IMR-90 (cell line): Measurements from ENCODE around the gene ACSM6. TPM values are rescaled to one million over a fixed set of nuclear protein-coding genes. Genes with fewer than 3 reads are reported as not detected.
A peak's percentile ranks its signal among the peaks of the same experiment; 100 is the strongest.

ENCODE experiments used
- ATAC-seq: fragments of 200-7000 bp; cut with Tn5 transposase; 2 replicates; pipeline ENCODE4 v1.9.1; 2020; ENCODE audit warnings: low read depth, mild to moderate bottlenecking, moderate library complexity
- BruUV-seq: library from RNA; stranded (reverse); fragments of 400-500 nt; replicated peaks from 2 replicates; lab custom pipeline; 2021; lab: Mats Ljungman, UMichigan
- CTCF ChIA-PET: fragments of 300-600 bp; formaldehyde crosslinking; extraction: SDS; loops from one replicate; lab custom pipeline; 2021; ENCODE audit warnings: antibody characterized with exemption; lab: Yijun Ruan, JAX
- POLR2A ChIA-PET: fragments of 300-600 bp; sonication (Branson Sonifier 250); formaldehyde crosslinking; loops from one replicate; lab custom pipeline; 2022; ENCODE audit warnings: antibody characterized with exemption; ENCODE audit not compliant: unreplicated experiment; lab: Charles Lee
- DNase-seq: peaks from one replicate; pipeline ENCODE4 v3.0.0; 2013
- H2AFZ ChIP-seq: replicated peaks from 2 replicates; pipeline ENCODE3; 2013; ENCODE audit warnings: low read length, mild to moderate bottlenecking; ENCODE audit not compliant: poor library complexity
- H2AK5ac ChIP-seq: 2 replicates; pipeline ENCODE4 v1.6.1; 2013; ENCODE audit warnings: low read depth, low read length, inconsistent platforms
- H2AK9ac ChIP-seq: replicated peaks from 2 replicates; pipeline ENCODE3; 2013; ENCODE audit warnings: mild to moderate bottlenecking, low read depth, low read length, moderate library complexity; ENCODE audit not compliant: poor library complexity
- H2BK120ac ChIP-seq: 2 replicates; pipeline ENCODE4 v1.6.1; 2013; ENCODE audit warnings: low read depth, low read length, inconsistent platforms
- H2BK15ac ChIP-seq: 3 replicates; pipeline ENCODE4 v1.6.1; 2013; ENCODE audit warnings: low read depth, low read length, inconsistent platforms
- H2BK20ac ChIP-seq: 2 replicates; pipeline ENCODE4 v1.6.1; 2013; ENCODE audit warnings: low read depth, mild to moderate bottlenecking, inconsistent platforms, low read length, moderate library complexity
- H2BK5ac ChIP-seq: 2 replicates; pipeline ENCODE4 v1.6.1; 2013; ENCODE audit warnings: mild to moderate bottlenecking, low read depth, low read length, inconsistent platforms; ENCODE audit not compliant: poor library complexity, severe bottlenecking
- H3K14ac ChIP-seq: replicated peaks from 2 replicates; pipeline ENCODE4 v1.6.1; 2013; ENCODE audit warnings: low read depth, low read length, inconsistent platforms
- H3K18ac ChIP-seq: 2 replicates; pipeline ENCODE4 v1.6.1; 2013; ENCODE audit warnings: low read depth, low read length, control low read depth
- H3K23ac ChIP-seq: 2 replicates; pipeline ENCODE4 v1.6.1; 2013; ENCODE audit warnings: low read depth, low read length, inconsistent platforms
- H3K27ac ChIP-seq: 2 replicates; pipeline ENCODE4 v1.5.1; 2013; ENCODE audit warnings: mild to moderate bottlenecking, control low read depth, low read length; ENCODE audit not compliant: insufficient read depth
- H3K27me3 ChIP-seq: 2 replicates; pipeline ENCODE4 v1.6.1; 2013; ENCODE audit warnings: low read length; ENCODE audit not compliant: control insufficient read depth, insufficient read depth
- H3K36me3 ChIP-seq: 2 replicates; pipeline ENCODE4 v1.6.1; 2013; ENCODE audit warnings: low read length, mixed read lengths; ENCODE audit not compliant: control insufficient read depth, insufficient read depth
- H3K4ac ChIP-seq: 2 replicates; pipeline ENCODE4 v1.6.1; 2013; ENCODE audit warnings: low read depth, low read length, inconsistent platforms
- H3K4me1 ChIP-seq: 2 replicates; pipeline ENCODE4 v1.6.1; 2013; ENCODE audit warnings: low read length, mixed read lengths; ENCODE audit not compliant: control insufficient read depth, insufficient read depth
- H3K4me2 ChIP-seq: 2 replicates; pipeline ENCODE4 v1.6.1; 2013; ENCODE audit warnings: low read depth, mild to moderate bottlenecking, control low read depth, low read length, moderate library complexity
- H3K4me3 ChIP-seq: 2 replicates; pipeline ENCODE4 v1.5.1; 2013; ENCODE audit warnings: low read depth, mild to moderate bottlenecking, control low read depth, low read length, moderate library complexity; ENCODE audit not compliant: insufficient read depth
- H3K56ac ChIP-seq: 2 replicates; pipeline ENCODE4 v1.6.1; 2013; ENCODE audit warnings: low read length, inconsistent platforms; ENCODE audit not compliant: insufficient read depth; ENCODE audit errors: extremely low read depth
- H3K79me1 ChIP-seq, 2 experiments: 2 replicates each; pipeline ENCODE4 v1.6.1; 2013; ENCODE audit warnings: low read length in 2 of 2, inconsistent platforms in 1 of 2, low read depth in 1 of 2
- H3K9ac ChIP-seq: 2 replicates; pipeline ENCODE4 v1.6.1; 2013; ENCODE audit warnings: low read depth, low read length, control low read depth
- H3K9me1 ChIP-seq: 2 replicates; pipeline ENCODE4 v1.6.1; 2013; ENCODE audit warnings: low read length, inconsistent platforms; ENCODE audit not compliant: insufficient read depth
- H3K9me3 ChIP-seq: 2 replicates; pipeline ENCODE4 v1.6.1; 2013; ENCODE audit warnings: low read length; ENCODE audit not compliant: control insufficient read depth, insufficient read depth
- H4K20me1 ChIP-seq: 2 replicates; pipeline ENCODE4 v1.6.1; 2013; ENCODE audit warnings: low read length, inconsistent platforms; ENCODE audit not compliant: insufficient read depth
- H4K5ac ChIP-seq: 2 replicates; pipeline ENCODE4 v1.6.1; 2013; ENCODE audit warnings: mild to moderate bottlenecking, low read depth, low read length, control low read depth
- H4K8ac ChIP-seq, 2 experiments: 2 replicates each; pipeline ENCODE4 v1.6.1; 2013; ENCODE audit warnings: low read depth in 2 of 2, low read length in 2 of 2, control low read depth in 1 of 2, inconsistent platforms in 1 of 2
- H4K91ac ChIP-seq: 2 replicates; pipeline ENCODE4 v1.6.1; 2013; ENCODE audit warnings: low read depth, low read length, inconsistent platforms; ENCODE audit not compliant: insufficient read depth
- BHLHE40 ChIP-seq: fragments of 150-350 bp; IDR thresholded peaks from 2 replicates; pipeline ENCODE4 v1.6.1; 2016; ENCODE audit warnings: mild to moderate bottlenecking, low read depth, low read length
- CEBPB ChIP-seq: IDR thresholded peaks from 2 replicates; pipeline ENCODE4 v1.6.1; 2012; ENCODE audit warnings: low read depth, low read length, improper control_type of control experiment
- MAFK ChIP-seq: IDR thresholded peaks from 2 replicates; pipeline ENCODE4 v1.6.1; 2012; ENCODE audit warnings: low read depth, low read length, improper control_type of control experiment
- MAZ ChIP-seq: IDR thresholded peaks from 2 replicates; pipeline ENCODE4 v1.6.1; 2012; ENCODE audit warnings: low read depth, mild to moderate bottlenecking, low read length, improper control_type of control experiment, moderate library complexity, borderline replicate concordance
- WGBS, 2 experiments: methylation state at CpG; one replicate each; pipeline versions ENCODE4 v1.1.5 to v1.1.7; 2013; ENCODE audit warnings: missing lambda C conversion rate in 2 of 2; ENCODE audit not compliant: insufficient read length in 1 of 2; ENCODE audit errors: extremely low coverage in 2 of 2; 5-methylcytosine and 5-hydroxymethylcytosine counted together
- dilution Hi-C: fragments of 300-500 bp; cut with HindIII; formaldehyde crosslinking; loops from one replicate; pipeline ENCODE4 v1.14.3; 2018; ENCODE audit warnings: low sequenced_read_pairs; ENCODE audit not compliant: unreplicated experiment
- in situ Hi-C: fragments of 300-500 bp; cut with MboI; formaldehyde crosslinking; loops from 3 replicates; pipeline ENCODE4 v1.14.3; 2019; ENCODE audit warnings: low sequenced_read_pairs, inconsistent platforms, mixed read lengths
- intact Hi-C: fragments of 100-400 bp; cut with micrococcal nuclease; formaldehyde crosslinking; loops from 2 replicates; pipeline ENCODE4 v1.10.0; 2022
- polyA plus RNA-seq, 3 experiments: library from polyadenylated mRNA; depleted of rRNA; stranded (reverse); fragments of >200 nt; gene quantifications; 2 replicates each; pipeline ENCODE4 v1.2.3, GENCODE V29; 2012; ENCODE audit warnings: low replicate concordance in 1 of 3
- total RNA-seq: library from RNA; depleted of rRNA; stranded (reverse); fragments of >200 nt; gene quantifications from 2 replicates; pipeline ENCODE4 v1.2.3, GENCODE V29; 2012

Gene ACSM6
- total and polyA plus RNA-seq, 2 of the 4 experiments (the other 2 are of a cell fraction) = not detected

DNA sequence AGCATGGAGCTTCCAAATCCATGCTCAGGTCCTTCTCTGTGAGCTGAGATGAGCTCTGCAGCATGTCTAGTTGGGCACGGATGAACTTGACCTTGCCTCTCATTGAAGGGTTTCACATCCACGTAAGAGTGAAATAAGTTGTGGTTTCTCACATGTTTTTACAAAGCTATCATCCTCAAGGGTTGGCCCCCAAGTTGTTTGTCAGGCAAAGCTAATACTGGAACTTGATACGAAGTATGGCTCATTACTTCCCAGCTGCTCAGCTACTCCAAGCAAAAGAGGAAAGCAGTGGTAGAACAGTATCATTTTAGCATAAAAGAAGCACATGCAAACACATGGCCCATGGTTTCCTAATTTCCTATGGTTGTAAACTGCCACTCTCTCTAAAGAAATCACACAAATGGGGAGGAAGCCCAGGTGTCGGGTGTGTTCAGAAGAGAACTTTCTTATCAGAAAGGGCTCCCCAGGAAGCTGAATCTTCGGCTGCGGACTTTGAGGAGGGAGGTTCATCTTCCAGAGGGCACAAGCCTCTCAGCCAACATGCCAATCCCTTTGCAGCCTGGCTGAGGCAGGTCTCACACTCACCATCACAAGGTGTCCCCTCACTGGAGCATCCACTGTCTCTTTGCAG lies 51.5 kb downstream of the ACSM6 start:
- DNase-seq (peak; percentile 34), ATAC-seq (no peak)
- peaks cover 50% of the 10 kb centered on the region for H3K36me3 ChIP-seq
- H4K91ac ChIP-seq = no peak overlapping the region
- peak overlapping the region; percentile 58; the same call in 1 of the 2 replicates for H3K27ac ChIP-seq
- peak overlapping the region; percentile 41; the same call in 1 of the 2 replicates for H2BK120ac ChIP-seq
- peak overlapping the region in 1 of 2 experiments; percentile 14; a peak in 1 of 4 replicates for H4K8ac ChIP-seq
- H2BK20ac ChIP-seq = no peak overlapping the region
- no peak overlapping the region for H4K5ac ChIP-seq
- H3K79me1 ChIP-seq = peaks cover 39 to 68% of the 10 kb centered on the region in 2 experiments; a peak in 3 of 4 replicates
- 0 out of 2 replicates have a peak overlapping the region, but pooled peaks have one; percentile 20 for H3K14ac ChIP-seq
- POLR2A ChIA-PET = no interaction called here
- no peak overlapping the region for H2BK5ac ChIP-seq
- no peak overlapping the region for H2AK9ac ChIP-seq
- intact Hi-C loops = loop anchor here (1.0 to 2.0 kb wide), 3 partner anchors 33 to 355 kb away; no protein-coding TSS in a partner anchor
- 0 out of 2 replicates have a peak overlapping the region, but pooled peaks have one; percentile 36 for H3K23ac ChIP-seq
- dilution Hi-C loops = no loop called here
- peak overlapping the region; percentile 9 for H2AFZ ChIP-seq
- peaks cover 30% of the 10 kb centered on the region for H3K4me1 ChIP-seq
- H2BK15ac ChIP-seq = no peak overlapping the region
- peaks cover 33% of the 10 kb centered on the region for H4K20me1 ChIP-seq
- in situ Hi-C loops = no loop called here
- WGBS, 2 experiments = no CpG with 5 or more reads among the region's 6 CpGs
- CTCF ChIA-PET = interaction anchor here (2.0 to 3.4 kb wide), 3 partner anchors 15 to 117 kb away, joined by 4 to 29 read pairs (median 10); no protein-coding TSS in a partner anchor
- H3K4me2 ChIP-seq = no peak overlapping the region
- H3K18ac ChIP-seq = peak overlapping the region; percentile 0; the same call in 1 of the 2 replicates
- no peak for TF ChIP-seq MAFK
- no peak for TF ChIP-seq BHLHE40
- no peak for TF ChIP-seq CEBPB
- no peak for TF ChIP-seq MAZ
- no peak overlapping the region for H3K56ac ChIP-seq
- peak overlapping the region; percentile 10; the same call in 1 of the 2 replicates for H3K4ac ChIP-seq
- H3K4me3 ChIP-seq = no peak overlapping the region
- H3K9ac ChIP-seq = peak overlapping the region; percentile 7; the same call in 1 of the 2 replicates
- peaks cover 28% of the 10 kb centered on the region for H3K9me1 ChIP-seq
- no TSS peak for BruUV-seq
- peak overlapping the region; percentile 61 for H2AK5ac ChIP-seq
- no peaks in the 10 kb centered on the region for H3K27me3 ChIP-seq
- H3K9me3 ChIP-seq = no peaks in the 10 kb centered on the region
